CD4-positive, alpha-beta T cell (primary cell): Measurements from ENCODE around the gene CCL25. TPM values are rescaled to one million over a fixed set of nuclear protein-coding genes. Genes with fewer than 3 reads are reported as not detected.

Source experiments
- ATAC-seq: fragments of 200-7000 bp; cut with Tn5 transposase; one replicate; pipeline ENCODE4 v1.10.0; 2022; ENCODE audit warnings: mild to moderate bottlenecking; ENCODE audit not compliant: poor library complexity
- CTCF ChIA-PET: fragments of 350-600 bp; sonication (Branson Sonifier 250); formaldehyde crosslinking; loops from one replicate; lab custom pipeline; 2021; ENCODE audit warnings: antibody characterized with exemption, inconsistent platforms; lab: Charles Lee
- POLR2A ChIA-PET: fragments of 350-600 bp; sonication (Branson Sonifier 250); formaldehyde crosslinking; loops from one replicate; lab custom pipeline; 2021; ENCODE audit warnings: antibody characterized with exemption, inconsistent platforms; lab: Charles Lee
- DNase-seq, 14 experiments: peaks; one replicate each; pipeline ENCODE4 v3.0.0-alpha.2; 2013 to 2020; ENCODE audit warnings: mixed read lengths in 2 of 14
- H3K27ac ChIP-seq, 2 donors: one replicate each; pipeline versions ENCODE4 v1.5.1 to v1.7.0; 2013; ENCODE audit warnings: low read length in 2 of 2, low read depth in 1 of 2, mild to moderate bottlenecking in 1 of 2
- H3K27me3 ChIP-seq, 2 experiments: 1 replicate in 1 of 2; 2 replicates in 1 of 2; pipeline versions ENCODE4 v1.6.1 to v1.7.0; 2013; ENCODE audit warnings: low read length in 2 of 2, control low read depth in 1 of 2, mild to moderate bottlenecking in 1 of 2, moderate library complexity in 1 of 2; ENCODE audit not compliant: insufficient read depth in 2 of 2, control insufficient read depth in 1 of 2
- H3K36me3 ChIP-seq: one replicate; pipeline ENCODE4 v1.6.1; 2013; ENCODE audit warnings: low read length, control low read depth; ENCODE audit not compliant: insufficient read depth
- H3K4me1 ChIP-seq: one replicate; pipeline ENCODE4 v1.6.1; 2013; ENCODE audit warnings: low read length, control low read depth; ENCODE audit not compliant: insufficient read depth
- H3K4me3 ChIP-seq: one replicate; pipeline ENCODE4 v1.5.1; 2013; ENCODE audit warnings: mild to moderate bottlenecking, low read length, moderate library complexity
- H3K9me3 ChIP-seq, 2 experiments: 1 replicate in 1 of 2; 2 replicates in 1 of 2; pipeline versions ENCODE4 v1.6.1 to v1.7.0; 2013; ENCODE audit warnings: low read length in 2 of 2, mild to moderate bottlenecking in 2 of 2, control low read depth in 1 of 2, moderate library complexity in 1 of 2; ENCODE audit not compliant: control insufficient read depth in 1 of 2, insufficient read depth in 1 of 2
- H3K27ac Mint-ChIP-seq: one replicate; pipeline ENCODE4 v1.8.0; 2020; ENCODE audit warnings: mixed read lengths
- H3K27me3 Mint-ChIP-seq: one replicate; pipeline ENCODE4 v1.8.0; 2021; ENCODE audit warnings: mixed read lengths
- H3K36me3 Mint-ChIP-seq: one replicate; pipeline ENCODE4 v1.8.0; 2021; ENCODE audit warnings: low read depth, mixed read lengths
- H3K4me1 Mint-ChIP-seq: one replicate; pipeline ENCODE4 v1.8.0; 2021; ENCODE audit warnings: low read depth, mixed read lengths
- H3K4me3 Mint-ChIP-seq: one replicate; pipeline ENCODE4 v1.8.0; 2020; ENCODE audit warnings: mild to moderate bottlenecking, mixed read lengths
- H3K9me3 Mint-ChIP-seq: one replicate; pipeline ENCODE4 v1.8.0; 2020; ENCODE audit warnings: mixed read lengths
- intact Hi-C, 2 experiments: fragments of 100-400 bp; cut with DNase I in 1 of 2; cut with micrococcal nuclease in 1 of 2; formaldehyde crosslinking; loops; one replicate each; pipeline versions ENCODE4 v1.15.1 to v1.9.0; 2023 to 2025; cut with DNase I, micrococcal nuclease
- polyA plus RNA-seq, 2 donors: library from polyadenylated mRNA; unstranded; fragments of 120-200 nt; gene quantifications; one replicate each; pipeline ENCODE4 v1.2.1, GENCODE V29; 2013
- total RNA-seq, 174 experiments: library from RNA in 2 of 174; stranded (reverse) in 2 of 174; gene quantifications; one replicate each; pipeline ENCODE4 v1.2.3 and lab custom pipeline; 2021 to 2026
- TF ChIP-seq, protein P1 (sequence below): fragments of 200-600 bp; IDR thresholded peaks from one replicate; pipeline ENCODE4 v1.8.0; 2022; ENCODE audit warnings: antibody characterized with exemption, mild to moderate bottlenecking

The CCL25 gene, protein sequence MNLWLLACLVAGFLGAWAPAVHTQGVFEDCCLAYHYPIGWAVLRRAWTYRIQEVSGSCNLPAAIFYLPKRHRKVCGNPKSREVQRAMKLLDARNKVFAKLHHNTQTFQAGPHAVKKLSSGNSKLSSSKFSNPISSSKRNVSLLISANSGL
- total RNA-seq (not detected), total RNA-seq (lab: John Stamatoyannopoulos, UW) (0 to 0.63 (median 0) reads per million in 172 experiments)
- polyA plus RNA-seq (2013, experiment 1 of 2), result not detected
- polyA plus RNA-seq (2013, experiment 2 of 2), result 0.10 TPM

DNA sequence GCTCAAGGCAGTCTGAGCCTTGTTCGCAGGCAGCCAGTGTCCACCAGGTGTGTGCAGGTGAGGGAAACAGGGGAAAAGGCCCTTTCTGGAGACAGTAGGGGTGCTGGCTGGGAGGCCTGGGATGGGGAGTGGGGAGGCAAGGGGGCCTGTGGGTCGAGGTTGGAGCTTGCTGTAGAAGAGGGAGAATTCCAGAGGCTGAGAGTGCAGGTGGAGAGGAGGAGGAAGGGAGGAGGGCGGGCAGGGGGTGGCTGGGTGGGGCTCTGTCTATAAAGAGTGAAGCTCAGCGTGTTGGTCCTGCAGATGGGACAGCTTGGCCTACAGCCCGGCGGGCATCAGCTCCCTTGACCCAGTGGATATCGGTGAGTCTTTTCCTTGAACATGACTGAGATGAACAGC is at the start of gene CCL25:
Gene CCL25, plus strand, starts transcription at position 297 of the 396 bp plus-strand sequence. CDS start 290 bp downstream, outside the sequence.
- POLR2A ChIA-PET, result no interaction called here
- CTCF ChIA-PET, result no interaction called here
- H3K36me3 Mint-ChIP-seq, result no peaks in the 10 kb centered on the region
- H3K4me1 Mint-ChIP-seq, result peaks cover 14% of the 10 kb centered on the region
- no peak within 1 kb of the TSS for H3K4me3 Mint-ChIP-seq
- peak within 1 kb of the TSS; percentile 62 for H3K27ac Mint-ChIP-seq
- DNase-seq, result no peak
- intact Hi-C loops, result no loop called here
- no peak within 1 kb of the TSS for H3K4me3 ChIP-seq
- H3K4me1 ChIP-seq, result peaks cover 22% of the 10 kb centered on the region
- no peaks in the 10 kb centered on the region for H3K36me3 ChIP-seq
- no peak for ATAC-seq
- no peak within 1 kb of the TSS for H3K27ac ChIP-seq
- peaks cover 0 to 8% of the 10 kb centered on the region in 2 experiments for H3K9me3 ChIP-seq
- H3K27me3 Mint-ChIP-seq, result peaks cover 2% of the 10 kb centered on the region
- TF ChIP-seq, protein P1, sequence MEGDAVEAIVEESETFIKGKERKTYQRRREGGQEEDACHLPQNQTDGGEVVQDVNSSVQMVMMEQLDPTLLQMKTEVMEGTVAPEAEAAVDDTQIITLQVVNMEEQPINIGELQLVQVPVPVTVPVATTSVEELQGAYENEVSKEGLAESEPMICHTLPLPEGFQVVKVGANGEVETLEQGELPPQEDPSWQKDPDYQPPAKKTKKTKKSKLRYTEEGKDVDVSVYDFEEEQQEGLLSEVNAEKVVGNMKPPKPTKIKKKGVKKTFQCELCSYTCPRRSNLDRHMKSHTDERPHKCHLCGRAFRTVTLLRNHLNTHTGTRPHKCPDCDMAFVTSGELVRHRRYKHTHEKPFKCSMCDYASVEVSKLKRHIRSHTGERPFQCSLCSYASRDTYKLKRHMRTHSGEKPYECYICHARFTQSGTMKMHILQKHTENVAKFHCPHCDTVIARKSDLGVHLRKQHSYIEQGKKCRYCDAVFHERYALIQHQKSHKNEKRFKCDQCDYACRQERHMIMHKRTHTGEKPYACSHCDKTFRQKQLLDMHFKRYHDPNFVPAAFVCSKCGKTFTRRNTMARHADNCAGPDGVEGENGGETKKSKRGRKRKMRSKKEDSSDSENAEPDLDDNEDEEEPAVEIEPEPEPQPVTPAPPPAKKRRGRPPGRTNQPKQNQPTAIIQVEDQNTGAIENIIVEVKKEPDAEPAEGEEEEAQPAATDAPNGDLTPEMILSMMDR, result no peak
- no peaks in the 10 kb centered on the region for H3K9me3 Mint-ChIP-seq
- no peaks in the 10 kb centered on the region for H3K27me3 ChIP-seq

DNA sequence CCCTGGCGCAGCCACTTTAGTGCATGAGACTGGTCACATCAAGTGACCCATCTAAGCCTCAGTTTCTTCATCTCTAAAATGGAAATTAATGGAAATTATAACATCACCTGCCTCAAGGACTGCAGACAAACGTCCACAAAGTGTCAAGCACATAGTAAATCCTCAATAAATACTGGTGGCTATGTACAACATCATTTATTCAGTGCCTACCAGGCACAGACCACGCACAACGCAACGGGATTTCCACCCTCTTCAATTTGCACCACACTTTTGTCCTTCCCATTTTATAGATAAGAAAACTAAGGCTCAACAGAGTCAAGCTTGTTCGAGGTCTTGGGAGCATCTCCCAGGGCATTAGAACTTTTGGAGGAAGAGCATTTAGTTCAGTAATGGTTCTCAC is 48.6 kb upstream of the CCL25 start:
- ATAC-seq (no peak), DNase-seq (no peak)
- peaks cover 4% of the 10 kb centered on the region for H3K36me3 ChIP-seq
- ChIA-PET CTCF (no interaction called here), POLR2A (interaction anchor here (1.7 to 2.6 kb wide), 2 partner anchors 60 to 84 kb away, joined by 3 to 9 read pairs; partner anchors contain the start of genes SNAPC2 and TIMM44)
- Mint-ChIP-seq H3K36me3 (peaks cover 13% of the 10 kb centered on the region), H3K4me3 (peak overlapping the region; percentile 95), H3K27me3 (no peaks in the 10 kb centered on the region), H3K9me3 (no peaks in the 10 kb centered on the region), H3K4me1 (peaks cover 52% of the 10 kb centered on the region), H3K27ac (peak overlapping the region; percentile 84)
- H3K9me3 ChIP-seq, result no peaks in the 10 kb centered on the region
- intact Hi-C loops, result loop anchor here (10.0 kb wide), 2 partner anchors 59 to 321 kb away; partner anchors contain the start of genes NDUFA7 (in 1 of the 2), RPS28 (in 1 of the 2) and TIMM44 (in 1 of the 2)
- H3K27me3 ChIP-seq, result no peaks in the 10 kb centered on the region
- no peak overlapping the region for H3K27ac ChIP-seq
- TF ChIP-seq, protein P1, result no peak
- peaks cover 51% of the 10 kb centered on the region for H3K4me1 ChIP-seq
- peak overlapping the region; percentile 63 for H3K4me3 ChIP-seq

DNA sequence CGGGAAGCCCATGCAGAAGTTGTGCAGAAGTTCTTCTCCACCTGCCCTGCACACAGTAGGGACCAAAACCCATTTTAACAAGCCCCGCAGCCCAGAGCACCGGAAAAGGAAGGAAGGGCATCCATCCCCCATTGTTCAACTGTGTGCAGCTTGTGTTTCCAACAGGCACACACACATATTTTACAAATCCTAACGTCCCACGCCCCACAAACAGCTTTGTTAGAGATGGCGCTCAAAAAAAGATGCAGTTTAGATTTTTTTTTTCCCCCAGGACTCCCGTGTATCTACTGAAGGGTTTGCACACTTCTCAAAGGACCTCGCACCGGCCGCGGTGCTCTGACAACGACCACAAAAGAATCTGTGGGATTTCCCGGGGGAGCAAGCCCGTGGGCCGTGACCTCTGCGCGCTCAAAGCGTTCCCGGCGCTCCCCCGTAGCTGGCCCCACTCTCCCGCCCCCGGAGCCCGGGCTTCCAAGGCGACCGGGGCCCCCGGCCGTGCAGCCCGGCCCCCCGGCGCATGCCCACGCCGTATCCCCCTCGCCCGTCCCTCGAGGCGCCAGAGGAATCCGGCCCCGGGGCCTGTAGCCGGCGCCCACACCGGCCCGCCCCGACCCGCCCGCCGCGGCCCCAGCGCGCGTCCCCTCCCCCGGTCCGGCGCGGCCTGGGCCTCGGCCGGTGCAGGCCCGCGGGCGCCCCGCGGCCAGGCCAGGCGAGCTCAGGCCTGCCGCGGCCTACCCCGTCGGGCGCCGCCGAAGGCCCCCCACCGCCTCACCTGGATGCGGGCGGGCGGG is 47.6 kb upstream of the CCL25 start:
- peaks cover 10% of the 10 kb centered on the region for H3K36me3 Mint-ChIP-seq
- H3K9me3 Mint-ChIP-seq, result no peaks in the 10 kb centered on the region
- peaks cover 47% of the 10 kb centered on the region for H3K4me1 ChIP-seq
- peak overlapping the region; percentile 84 for H3K27ac Mint-ChIP-seq
- intact Hi-C loops, result loop anchor here (10.0 kb wide), 2 partner anchors 60 to 320 kb away; partner anchors contain the start of genes NDUFA7 (in 1 of the 2), RPS28 (in 1 of the 2) and TIMM44 (in 1 of the 2)
- peak overlapping the region; percentile 63 for H3K4me3 ChIP-seq
- no peaks in the 10 kb centered on the region for H3K9me3 ChIP-seq
- ATAC-seq, result no peak
- TF ChIP-seq, protein P1, result no peak
- H3K4me1 Mint-ChIP-seq, result peaks cover 47% of the 10 kb centered on the region
- H3K27me3 ChIP-seq, result no peaks in the 10 kb centered on the region
- H3K4me3 Mint-ChIP-seq, result peak overlapping the region; percentile 95
- ChIA-PET CTCF (interaction anchor here (1.6 kb wide), 1 partner anchor 61 kb away, joined by 6 read pairs; the partner anchor contains the start of gene TIMM44), POLR2A (interaction anchor here (1.0 to 2.4 kb wide), 4 partner anchors 60 to 205 kb away, joined by 3 to 14 read pairs (median 4); partner anchors contain the start of genes CERS4, SNAPC2 and TIMM44)
- DNase-seq, result peak in 5 of 14 experiments; percentile 3 to 72 (median 13)
- no peak overlapping the region for H3K27ac ChIP-seq
- no peaks in the 10 kb centered on the region for H3K27me3 Mint-ChIP-seq
- H3K36me3 ChIP-seq, result peaks cover 4% of the 10 kb centered on the region
